Measurements from ENCODE around the gene IQCK.

IQCK gene

DNA sequence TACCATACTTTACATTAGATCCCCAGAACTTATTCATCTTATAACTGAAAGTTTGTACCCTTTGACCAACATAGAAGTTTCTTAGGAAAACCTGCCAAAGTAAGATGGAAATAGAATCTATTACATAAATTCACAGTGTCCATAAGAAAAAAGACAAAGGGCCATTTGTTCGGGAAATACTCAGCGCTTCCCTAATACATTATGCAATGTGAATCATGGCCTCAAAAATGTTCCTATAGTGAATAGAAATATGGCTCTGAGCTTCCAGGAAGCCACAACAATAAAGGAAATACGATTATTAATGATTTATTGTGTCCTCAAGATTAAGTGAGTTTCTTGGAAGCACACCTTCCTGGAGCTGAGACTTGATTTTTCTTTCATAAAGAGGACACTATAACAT lies 115.1 kb downstream of the IQCK start:
- no peaks in the 10 kb centered on the region for H3K36me3 ChIP-seq
- H3K4me3 ChIP-seq (ENCODE audit: low read depth, low read length) = no peak overlapping the region
- TF ChIP-seq, protein P1, sequence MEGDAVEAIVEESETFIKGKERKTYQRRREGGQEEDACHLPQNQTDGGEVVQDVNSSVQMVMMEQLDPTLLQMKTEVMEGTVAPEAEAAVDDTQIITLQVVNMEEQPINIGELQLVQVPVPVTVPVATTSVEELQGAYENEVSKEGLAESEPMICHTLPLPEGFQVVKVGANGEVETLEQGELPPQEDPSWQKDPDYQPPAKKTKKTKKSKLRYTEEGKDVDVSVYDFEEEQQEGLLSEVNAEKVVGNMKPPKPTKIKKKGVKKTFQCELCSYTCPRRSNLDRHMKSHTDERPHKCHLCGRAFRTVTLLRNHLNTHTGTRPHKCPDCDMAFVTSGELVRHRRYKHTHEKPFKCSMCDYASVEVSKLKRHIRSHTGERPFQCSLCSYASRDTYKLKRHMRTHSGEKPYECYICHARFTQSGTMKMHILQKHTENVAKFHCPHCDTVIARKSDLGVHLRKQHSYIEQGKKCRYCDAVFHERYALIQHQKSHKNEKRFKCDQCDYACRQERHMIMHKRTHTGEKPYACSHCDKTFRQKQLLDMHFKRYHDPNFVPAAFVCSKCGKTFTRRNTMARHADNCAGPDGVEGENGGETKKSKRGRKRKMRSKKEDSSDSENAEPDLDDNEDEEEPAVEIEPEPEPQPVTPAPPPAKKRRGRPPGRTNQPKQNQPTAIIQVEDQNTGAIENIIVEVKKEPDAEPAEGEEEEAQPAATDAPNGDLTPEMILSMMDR (IDR thresholded peaks at IDR 0.05; ENCODE audit: low read depth, low read length) = no peak
- no peaks in the 10 kb centered on the region for H3K9me3 ChIP-seq
- H3K4me1 ChIP-seq = no peaks in the 10 kb centered on the region
- H3K27me3 ChIP-seq = no peaks in the 10 kb centered on the region
- no peak for DNase-seq

DNA sequence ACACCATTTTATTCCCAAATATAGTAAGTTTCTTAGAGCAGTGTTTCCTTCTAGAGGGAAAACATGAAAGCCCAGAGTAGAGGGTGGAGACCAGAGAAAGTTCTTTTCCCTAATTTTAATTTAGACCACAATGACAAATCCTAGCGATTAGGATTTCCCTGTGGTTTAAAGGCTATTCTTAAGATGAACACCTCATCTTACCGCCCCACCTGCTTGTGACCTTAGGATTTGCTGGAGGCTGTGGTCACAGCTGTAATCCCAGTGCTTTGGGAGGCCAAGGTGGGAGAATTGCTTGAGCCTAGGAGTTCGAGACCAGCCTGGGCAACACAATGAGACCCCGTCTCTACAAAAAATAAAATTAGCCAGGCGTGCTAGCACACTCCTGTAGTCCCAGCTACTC lies 115.5 kb downstream of the IQCK start:
- H3K9me3 ChIP-seq = no peaks in the 10 kb centered on the region
- no peaks in the 10 kb centered on the region for H3K27me3 ChIP-seq
- no peak overlapping the region for H3K4me3 ChIP-seq (ENCODE audit: low read depth, low read length)
- TF ChIP-seq, protein P1 (IDR thresholded peaks at IDR 0.05; ENCODE audit: low read depth, low read length) = no peak
- DNase-seq = no peak
- no peaks in the 10 kb centered on the region for H3K4me1 ChIP-seq
- H3K36me3 ChIP-seq = no peaks in the 10 kb centered on the region

DNA sequence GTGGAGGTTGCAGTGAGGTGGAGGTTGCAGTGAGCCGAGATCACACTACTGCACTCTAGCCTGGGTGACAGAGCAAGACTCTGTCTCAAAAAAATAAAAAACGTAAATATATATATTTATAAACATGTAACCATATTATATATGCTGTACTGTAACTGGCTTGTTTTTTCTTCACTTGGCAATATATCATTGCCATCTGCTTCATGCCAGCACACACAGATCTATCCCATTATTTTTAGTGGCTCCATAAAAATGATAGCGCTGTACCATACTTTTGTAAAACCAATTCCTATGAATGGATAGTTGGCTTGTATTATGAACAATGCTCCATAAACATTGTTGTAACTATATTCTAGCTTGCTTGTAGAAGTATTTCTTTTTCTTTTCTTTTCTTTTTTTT lies 117.1 kb downstream of the IQCK start:
- Histone ChIP-seq H3K9me3 (no peaks in the 10 kb centered on the region), H3K36me3 (no peaks in the 10 kb centered on the region), H3K27me3 (no peaks in the 10 kb centered on the region), H3K4me3 (ENCODE audit: low read depth, low read length) (no peak overlapping the region), H3K4me1 (no peaks in the 10 kb centered on the region)
- TF ChIP-seq, protein P1 (IDR thresholded peaks at IDR 0.05; ENCODE audit: low read depth, low read length) = no peak
- DNase-seq = no peak

DNA sequence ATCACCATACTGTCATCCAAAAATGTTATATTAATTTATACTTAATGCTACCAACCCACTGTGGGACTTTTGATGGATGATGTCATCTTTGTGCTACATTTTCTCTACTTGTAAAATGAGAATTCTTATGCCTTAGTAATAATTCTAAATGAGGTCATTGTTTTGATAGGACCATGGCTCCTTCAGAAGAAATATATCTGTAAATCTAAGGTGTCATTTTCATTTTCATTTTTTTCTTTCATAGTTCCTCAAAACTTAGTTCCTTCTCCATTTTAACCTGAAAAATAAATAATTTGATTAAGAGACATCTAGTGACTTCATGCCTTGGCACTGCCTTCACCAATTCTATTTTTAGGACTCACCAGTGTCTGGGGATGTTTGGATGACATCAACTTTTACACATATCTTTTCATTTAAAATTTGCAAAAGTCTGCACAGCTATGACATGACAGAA lies 117.9 kb downstream of the IQCK start:
- TF ChIP-seq, protein P1 (IDR thresholded peaks at IDR 0.05; ENCODE audit: low read depth, low read length) = no peak
- no peak for DNase-seq
- H3K27me3 ChIP-seq = no peaks in the 10 kb centered on the region
- H3K9me3 ChIP-seq = no peaks in the 10 kb centered on the region
- H3K4me1 ChIP-seq = no peaks in the 10 kb centered on the region
- no peaks in the 10 kb centered on the region for H3K36me3 ChIP-seq
- H3K4me3 ChIP-seq (ENCODE audit: low read depth, low read length) = no peak overlapping the region

DNA sequence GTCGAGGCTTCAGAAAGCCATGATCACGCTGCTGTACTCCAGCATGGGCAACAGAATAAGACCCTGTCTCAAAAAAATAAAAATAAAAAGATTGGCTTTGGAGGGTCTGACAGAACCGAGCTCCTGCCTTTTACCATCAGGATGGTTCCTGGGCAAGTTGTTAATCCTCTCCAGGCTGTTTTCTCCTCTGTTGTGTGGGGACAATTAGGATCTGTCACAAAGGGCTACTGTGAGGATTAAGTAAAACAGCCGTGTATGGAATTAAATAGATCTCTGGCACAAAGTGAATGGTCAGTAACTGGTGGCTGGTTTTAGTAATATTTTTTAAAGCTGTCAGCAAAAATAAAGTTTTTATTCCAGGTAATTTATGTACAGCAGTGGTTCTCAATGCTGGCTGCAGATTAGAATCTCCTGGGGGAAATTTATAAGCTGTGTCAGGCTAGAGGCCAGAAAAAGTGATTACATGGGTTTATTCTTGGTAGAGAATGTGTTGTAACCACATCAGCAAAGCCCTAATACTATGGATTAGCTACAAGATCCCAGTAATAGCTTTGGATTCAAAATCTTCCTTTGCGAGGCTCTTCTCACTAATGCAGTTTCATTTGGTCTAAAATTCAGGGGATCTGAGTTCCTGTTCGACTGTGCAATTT lies 119.4 kb downstream of the IQCK start:
- no peaks in the 10 kb centered on the region for H3K9me3 ChIP-seq
- H3K27me3 ChIP-seq = no peaks in the 10 kb centered on the region
- TF ChIP-seq, protein P1 (IDR thresholded peaks at IDR 0.05; ENCODE audit: low read depth, low read length) = no peak
- no peaks in the 10 kb centered on the region for H3K36me3 ChIP-seq
- H3K4me1 ChIP-seq = no peaks in the 10 kb centered on the region
- H3K4me3 ChIP-seq (ENCODE audit: low read depth, low read length) = no peak overlapping the region
- no peak for DNase-seq

DNA sequence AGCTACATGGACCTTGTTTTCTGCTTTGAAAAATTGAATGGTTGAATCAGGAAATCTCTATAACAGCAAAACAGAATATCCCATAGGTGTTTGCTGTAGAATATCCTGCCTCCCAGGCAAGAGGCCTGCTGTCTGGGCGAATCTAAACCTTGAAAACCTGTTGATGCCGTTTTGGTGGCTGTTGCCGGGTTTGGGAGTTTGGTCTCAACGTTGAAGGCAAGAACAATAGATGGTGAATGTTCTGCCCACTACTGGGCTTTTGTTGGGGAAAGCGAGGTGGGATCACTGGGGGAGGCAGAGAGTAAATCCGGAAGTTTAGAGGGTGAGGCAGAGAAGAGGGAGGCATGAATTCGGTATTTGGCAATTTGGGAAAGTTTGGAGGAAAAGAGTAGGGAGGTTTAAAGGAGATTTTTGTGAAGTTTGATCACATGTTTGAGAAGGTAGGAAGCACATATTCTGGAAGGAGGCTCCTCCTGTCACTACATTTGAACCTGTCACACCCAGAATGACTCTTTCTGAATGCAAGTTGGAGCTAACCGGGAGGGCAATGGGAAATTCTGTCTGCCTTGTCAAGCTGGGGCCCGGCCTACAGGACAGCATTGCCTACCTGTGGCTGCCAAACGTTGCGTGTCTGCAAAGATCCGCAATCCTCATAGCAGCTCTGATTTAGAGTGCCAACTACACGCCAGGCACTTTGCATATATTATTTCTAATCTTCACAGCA lies 120.1 kb downstream of the IQCK start:
- no peaks in the 10 kb centered on the region for H3K4me1 ChIP-seq
- no peaks in the 10 kb centered on the region for H3K36me3 ChIP-seq
- H3K9me3 ChIP-seq = no peaks in the 10 kb centered on the region
- no peak for DNase-seq
- no peaks in the 10 kb centered on the region for H3K27me3 ChIP-seq
- no peak overlapping the region for H3K4me3 ChIP-seq (ENCODE audit: low read depth, low read length)
- TF ChIP-seq, protein P1 (IDR thresholded peaks at IDR 0.05; ENCODE audit: low read depth, low read length) = no peak

Data from BE2C (cell line).